Fibroblast of pulmonary artery (primary cell): ENCODE measurements around the gene MED26.
A peak's percentile ranks its signal among the peaks of the same experiment; 100 is the strongest.

Experiments used
- DNase-seq: peaks from one replicate; pipeline ENCODE4 v3.0.0-alpha.2; 2010; ENCODE audit warnings: low read depth
- H3K4me3 ChIP-seq: replicated peaks from 2 replicates; pipeline ENCODE4 v1.5.1; 2011; ENCODE audit warnings: low read depth, mild to moderate bottlenecking, control low read depth, low read length, moderate library complexity
- TF ChIP-seq, protein P1 (sequence below): IDR thresholded peaks from 2 replicates; pipeline ENCODE4 v1.5.1; 2011; ENCODE audit warnings: mild to moderate bottlenecking, control low read depth, low read length, inconsistent platforms; ENCODE audit errors: missing control alignments

MED26 gene

DNA sequence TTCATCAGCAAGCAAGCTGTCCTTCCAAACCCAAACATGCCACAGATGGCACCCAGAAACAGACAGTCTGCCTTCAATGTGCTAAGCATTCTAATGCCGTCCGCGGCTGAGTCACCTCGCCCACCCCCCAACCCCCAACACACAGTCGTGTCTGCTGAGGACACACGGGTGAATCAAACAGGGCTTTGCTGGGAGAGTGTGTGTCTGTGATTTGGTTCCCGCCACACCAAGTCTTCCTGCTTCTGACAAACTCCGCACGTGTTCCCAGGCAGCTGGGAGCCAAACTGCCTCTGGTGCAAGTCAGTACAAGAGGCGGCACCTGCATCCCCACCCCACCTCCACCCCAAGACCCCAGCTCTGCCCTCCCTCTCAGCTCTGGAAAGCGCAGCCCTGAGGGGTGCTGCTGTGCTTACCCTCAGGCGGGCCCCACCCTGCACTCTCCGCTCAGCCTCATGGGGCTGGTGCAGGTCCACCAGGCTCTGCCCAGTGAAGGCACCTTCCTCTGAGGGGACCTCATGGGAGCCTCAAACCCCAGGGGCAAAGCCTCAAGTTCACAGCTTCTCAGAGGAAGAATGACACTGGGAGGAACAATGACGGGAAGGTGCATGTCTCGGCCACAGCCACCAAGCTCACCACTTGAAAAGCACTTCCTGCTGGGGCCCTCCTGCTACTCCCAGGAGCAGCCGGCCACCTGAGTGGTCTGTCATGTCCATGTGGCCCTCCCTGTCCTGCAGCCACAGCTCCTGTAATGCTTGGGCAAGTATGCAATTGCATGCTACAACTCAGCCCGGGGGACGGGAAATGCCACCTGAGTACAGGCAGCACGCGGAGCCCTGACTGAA is 40.8 kb downstream of the MED26 start:
- H3K4me3 ChIP-seq: no peak overlapping the region
- TF ChIP-seq, protein P1, sequence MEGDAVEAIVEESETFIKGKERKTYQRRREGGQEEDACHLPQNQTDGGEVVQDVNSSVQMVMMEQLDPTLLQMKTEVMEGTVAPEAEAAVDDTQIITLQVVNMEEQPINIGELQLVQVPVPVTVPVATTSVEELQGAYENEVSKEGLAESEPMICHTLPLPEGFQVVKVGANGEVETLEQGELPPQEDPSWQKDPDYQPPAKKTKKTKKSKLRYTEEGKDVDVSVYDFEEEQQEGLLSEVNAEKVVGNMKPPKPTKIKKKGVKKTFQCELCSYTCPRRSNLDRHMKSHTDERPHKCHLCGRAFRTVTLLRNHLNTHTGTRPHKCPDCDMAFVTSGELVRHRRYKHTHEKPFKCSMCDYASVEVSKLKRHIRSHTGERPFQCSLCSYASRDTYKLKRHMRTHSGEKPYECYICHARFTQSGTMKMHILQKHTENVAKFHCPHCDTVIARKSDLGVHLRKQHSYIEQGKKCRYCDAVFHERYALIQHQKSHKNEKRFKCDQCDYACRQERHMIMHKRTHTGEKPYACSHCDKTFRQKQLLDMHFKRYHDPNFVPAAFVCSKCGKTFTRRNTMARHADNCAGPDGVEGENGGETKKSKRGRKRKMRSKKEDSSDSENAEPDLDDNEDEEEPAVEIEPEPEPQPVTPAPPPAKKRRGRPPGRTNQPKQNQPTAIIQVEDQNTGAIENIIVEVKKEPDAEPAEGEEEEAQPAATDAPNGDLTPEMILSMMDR: no peak
- peak; percentile 14 for DNase-seq

DNA sequence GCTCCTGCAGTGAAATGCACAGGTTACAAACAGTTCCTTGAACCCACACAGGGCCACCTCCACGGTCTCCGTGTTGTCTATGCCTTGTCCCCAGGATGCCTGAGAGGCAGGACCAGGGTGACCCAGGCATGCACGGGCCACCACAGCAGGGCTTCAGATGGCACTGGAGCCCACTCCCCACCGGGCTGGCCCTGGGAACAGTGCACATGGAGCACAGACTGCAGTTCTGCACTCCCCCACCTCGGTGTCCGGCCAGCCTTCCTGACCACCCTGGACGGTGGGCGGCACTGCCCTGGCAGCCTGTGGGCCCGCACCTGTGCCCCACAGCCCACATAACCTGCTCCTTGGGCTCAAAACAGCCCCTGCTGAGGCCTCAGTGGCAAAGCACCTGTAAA is 41.5 kb downstream of the MED26 start:
- TF ChIP-seq, protein P1: no peak
- H3K4me3 ChIP-seq: no peak overlapping the region
- DNase-seq: no peak

DNA sequence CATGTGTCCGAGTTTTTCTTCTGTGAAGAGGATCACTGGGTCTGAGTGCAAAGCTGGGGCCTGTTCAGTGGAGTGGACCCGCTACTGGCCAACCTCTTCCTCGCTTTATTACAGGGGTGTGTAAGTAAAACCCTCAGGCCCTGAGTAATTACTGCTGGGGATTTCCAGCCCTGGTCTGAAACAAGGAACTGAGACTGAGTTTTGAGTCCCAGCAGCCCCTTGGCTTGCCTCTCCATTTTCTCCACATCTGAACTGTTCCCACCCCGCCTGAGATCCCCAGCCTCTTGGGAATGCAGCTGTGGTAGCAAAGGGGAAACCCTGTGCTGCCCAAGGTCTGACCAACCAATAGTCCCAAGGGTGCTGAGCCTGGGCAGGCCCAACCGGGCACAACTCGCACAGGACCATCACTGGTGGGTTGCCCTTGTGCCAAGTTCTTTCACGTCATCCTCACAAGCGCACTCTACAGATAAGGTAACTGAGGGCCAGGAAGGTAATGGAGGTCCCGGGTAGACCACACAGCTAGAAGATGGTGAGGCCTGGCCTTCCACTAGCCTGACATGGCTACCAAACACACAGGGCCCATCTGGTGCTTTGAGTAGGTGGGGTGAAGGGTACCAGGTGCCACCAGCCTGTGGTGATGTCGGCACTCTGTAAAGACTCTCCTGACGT is 42.1 kb downstream of the MED26 start:
- H3K4me3 ChIP-seq: no peak overlapping the region
- TF ChIP-seq, protein P1: no peak
- DNase-seq: no peak

DNA sequence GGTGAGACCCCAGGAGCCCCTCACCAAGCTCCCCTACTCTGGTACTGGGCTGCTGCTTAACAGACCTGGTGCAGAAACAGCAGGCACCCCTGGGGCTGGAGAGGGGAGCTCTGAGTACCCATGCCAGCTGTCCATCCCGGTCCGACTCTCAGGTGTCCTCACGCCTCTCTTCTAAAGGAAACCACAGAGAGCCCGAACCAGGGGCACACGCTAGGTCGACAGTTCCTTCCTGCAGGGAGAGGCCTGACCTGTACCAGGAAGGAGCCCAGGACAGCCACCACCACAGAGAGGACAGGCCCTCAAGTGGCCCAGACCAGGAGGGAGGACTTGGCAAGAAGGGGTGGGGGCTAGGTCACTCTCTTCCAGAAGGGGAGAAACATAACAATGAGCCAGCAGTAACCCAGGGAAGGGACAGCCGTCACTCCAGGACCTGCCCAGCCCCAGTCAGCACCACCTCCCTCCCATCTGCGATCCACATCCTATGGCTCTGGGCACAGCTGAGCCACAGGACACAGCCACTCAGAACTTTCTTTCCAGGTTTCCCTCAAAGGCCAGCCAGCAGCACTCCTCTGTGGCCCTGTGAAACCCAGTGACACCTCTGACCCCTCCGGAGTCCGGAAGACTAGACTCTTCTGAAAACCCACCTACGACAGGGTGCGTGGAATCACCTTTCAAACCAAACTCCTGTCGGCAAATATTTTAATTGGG is 42.8 kb downstream of the MED26 start:
- TF ChIP-seq, protein P1: no peak
- no peak overlapping the region for H3K4me3 ChIP-seq
- no peak for DNase-seq

DNA sequence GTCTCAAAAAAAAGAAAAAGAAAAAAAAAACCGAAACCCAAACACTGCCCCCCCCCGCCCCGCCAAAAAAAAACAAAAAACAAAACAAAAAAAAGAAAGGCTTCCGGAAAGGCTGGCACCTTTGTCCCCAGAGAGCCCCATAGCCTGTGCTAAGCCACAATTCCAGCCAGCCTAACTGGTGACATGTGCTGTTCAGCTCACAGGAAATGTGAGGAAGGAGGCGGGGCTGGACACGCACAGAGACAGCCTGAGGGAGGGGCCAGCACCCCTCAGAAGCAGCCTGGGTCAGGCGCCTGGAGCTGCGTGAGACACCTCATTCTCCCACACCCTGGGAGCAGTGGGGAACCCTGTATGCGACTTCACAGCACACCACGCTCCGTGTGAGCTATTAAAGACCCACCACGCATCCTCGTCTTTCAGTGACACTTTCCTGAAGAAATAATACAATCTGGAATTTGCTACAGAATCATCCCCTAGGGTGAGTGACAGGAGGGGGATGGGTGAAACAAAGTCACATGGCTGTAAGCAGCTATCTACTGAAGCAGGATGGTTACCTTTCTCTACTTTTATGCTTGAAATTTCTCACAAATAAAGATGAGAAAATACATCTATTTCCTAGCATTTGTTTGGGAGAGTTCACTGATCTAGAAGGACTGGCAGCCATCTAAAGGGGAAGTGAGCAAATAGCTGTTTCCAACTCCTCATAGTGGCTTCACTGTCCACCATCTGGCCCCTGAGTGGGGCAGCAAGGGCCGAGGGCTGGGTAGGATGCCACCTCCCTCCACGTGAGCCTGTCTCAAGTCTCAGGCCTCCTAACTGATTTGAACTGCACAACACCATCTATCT is 43.5 kb downstream of the MED26 start:
- peak; percentile 63 for DNase-seq
- peak overlapping the region; percentile 2 for H3K4me3 ChIP-seq
- TF ChIP-seq, protein P1: no peak

DNA sequence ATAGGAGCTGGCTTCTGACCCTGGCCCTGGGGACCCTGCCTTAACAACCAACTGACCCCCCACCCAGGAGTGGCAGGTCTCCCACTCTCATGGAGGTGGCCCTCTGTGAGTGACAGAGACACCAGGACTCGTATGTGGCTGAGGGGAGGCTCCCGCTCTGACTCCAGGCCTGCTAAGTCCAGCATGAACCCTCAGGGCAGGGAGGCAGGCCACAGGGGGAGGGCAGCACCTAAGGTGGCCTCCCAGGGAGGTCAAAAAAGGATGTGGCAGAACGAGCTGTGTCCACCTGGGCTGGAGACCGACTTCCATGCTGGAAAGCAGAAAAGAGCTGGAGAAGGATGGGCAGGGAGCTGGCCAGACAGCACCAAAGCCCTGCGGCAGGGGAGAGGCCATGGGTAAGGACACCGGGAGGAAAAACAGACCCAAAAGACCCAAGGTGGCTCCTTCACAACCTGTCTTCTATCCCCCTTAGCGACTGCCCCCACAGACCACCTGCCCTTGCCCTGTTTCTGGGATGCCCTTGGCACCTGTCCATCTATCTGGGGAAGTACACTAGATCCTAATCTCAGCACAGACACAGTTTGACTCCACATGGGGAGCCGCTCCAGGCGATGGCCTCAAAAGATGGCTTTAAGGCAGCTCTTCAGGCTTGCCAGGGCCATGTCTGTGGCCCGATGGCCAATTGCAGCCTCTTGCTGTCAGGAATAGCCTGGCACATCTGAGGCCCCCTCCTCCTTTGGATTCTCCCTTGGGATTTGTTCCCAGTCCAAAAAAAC is 45.3 kb downstream of the MED26 start:
- H3K4me3 ChIP-seq: no peak overlapping the region
- no peak for DNase-seq
- TF ChIP-seq, protein P1: no peak
